Measurements from ENCODE around the gene LHFPL2. TPM values are rescaled to one million over a fixed set of nuclear protein-coding genes. Genes with fewer than 3 reads are reported as not detected.

LHFPL2 gene
- total RNA-seq, 2 donors from 2014 or later, result 15.5 to 18.7 TPM

DNA sequence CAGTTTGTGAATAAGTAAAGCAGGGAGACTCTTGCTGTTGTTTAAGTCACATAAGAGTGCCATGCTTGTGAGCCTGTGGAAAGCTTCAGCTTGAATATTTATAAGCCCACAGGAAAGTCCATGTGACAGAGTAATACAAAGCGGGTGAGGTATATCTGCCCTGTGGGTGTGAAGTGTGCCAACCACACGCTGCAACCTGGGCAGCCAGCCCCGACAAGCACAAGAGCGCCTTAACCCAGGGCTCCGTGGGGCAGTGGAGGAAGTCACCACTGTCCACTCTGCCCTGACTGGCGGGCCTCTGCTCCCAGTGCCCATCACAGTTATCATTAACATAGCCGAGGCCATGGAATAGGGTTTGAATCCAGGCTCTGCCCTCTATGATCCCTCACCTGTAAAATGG, 155.9 kb downstream of the LHFPL2 start:
- Histone ChIP-seq H3K4me1 (peaks cover 5% of the 10 kb centered on the region), H3K9me3 (no peaks in the 10 kb centered on the region), H3K27me3 (no peaks in the 10 kb centered on the region), H3K27ac (no peak overlapping the region), H3K36me3 (replicated peaks in 1 of 2; ENCODE audit: insufficient read depth in 1 of 2, low read depth in 2 of 2) (peaks cover 0 to 1% of the 10 kb centered on the region in 2 donors), H3K4me3 (no peak overlapping the region)
- TF ChIP-seq, protein P1, sequence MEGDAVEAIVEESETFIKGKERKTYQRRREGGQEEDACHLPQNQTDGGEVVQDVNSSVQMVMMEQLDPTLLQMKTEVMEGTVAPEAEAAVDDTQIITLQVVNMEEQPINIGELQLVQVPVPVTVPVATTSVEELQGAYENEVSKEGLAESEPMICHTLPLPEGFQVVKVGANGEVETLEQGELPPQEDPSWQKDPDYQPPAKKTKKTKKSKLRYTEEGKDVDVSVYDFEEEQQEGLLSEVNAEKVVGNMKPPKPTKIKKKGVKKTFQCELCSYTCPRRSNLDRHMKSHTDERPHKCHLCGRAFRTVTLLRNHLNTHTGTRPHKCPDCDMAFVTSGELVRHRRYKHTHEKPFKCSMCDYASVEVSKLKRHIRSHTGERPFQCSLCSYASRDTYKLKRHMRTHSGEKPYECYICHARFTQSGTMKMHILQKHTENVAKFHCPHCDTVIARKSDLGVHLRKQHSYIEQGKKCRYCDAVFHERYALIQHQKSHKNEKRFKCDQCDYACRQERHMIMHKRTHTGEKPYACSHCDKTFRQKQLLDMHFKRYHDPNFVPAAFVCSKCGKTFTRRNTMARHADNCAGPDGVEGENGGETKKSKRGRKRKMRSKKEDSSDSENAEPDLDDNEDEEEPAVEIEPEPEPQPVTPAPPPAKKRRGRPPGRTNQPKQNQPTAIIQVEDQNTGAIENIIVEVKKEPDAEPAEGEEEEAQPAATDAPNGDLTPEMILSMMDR (IDR thresholded peaks at IDR 0.05), result no peak
- TF ChIP-seq POLR2A (IDR thresholded peaks at IDR 0.05), result no peak
- 88 to 94% methylated on average over 3 to 7 of the region's 7 CpGs for WGBS, 2 donors
- no peak for ATAC-seq
- no peak for DNase-seq
- intact Hi-C loops (cut with DNase I), result no loop called here

DNA sequence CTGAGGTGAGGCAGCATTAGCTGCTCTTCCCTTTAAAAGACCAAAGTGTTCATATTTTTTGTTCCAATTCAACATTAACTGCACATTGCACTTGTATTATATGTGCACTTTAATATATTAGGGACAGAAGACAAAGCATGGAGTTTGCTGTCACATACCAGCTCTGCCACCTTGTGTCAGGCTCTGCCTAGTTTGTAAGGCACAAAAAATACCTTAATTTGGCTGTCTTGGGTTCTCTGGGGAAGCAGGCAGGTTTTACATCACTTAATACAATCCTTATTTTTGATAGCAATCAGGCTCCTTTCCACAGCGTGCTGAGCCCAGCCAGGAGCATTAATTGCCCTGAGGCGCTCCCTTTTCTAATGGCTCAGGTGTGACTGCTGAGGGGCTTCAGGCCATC, 156.3 kb downstream of the LHFPL2 start:
- DNase-seq (no peak), ATAC-seq (no peak)
- intact Hi-C loops (cut with DNase I), result no loop called here
- Histone ChIP-seq H3K27ac (no peak overlapping the region), H3K9me3 (no peaks in the 10 kb centered on the region), H3K36me3 (replicated peaks in 1 of 2; ENCODE audit: insufficient read depth in 1 of 2, low read depth in 2 of 2) (peaks cover 0 to 1% of the 10 kb centered on the region in 2 donors), H3K4me3 (no peak overlapping the region), H3K27me3 (no peaks in the 10 kb centered on the region), H3K4me1 (peaks cover under 1% of the 10 kb centered on the region)
- no peak for TF ChIP-seq POLR2A (IDR thresholded peaks at IDR 0.05)
- TF ChIP-seq, protein P1 (IDR thresholded peaks at IDR 0.05), result no peak
- 92 to 97% methylated on average over 2 of the region's 2 CpGs for WGBS, 2 donors

DNA sequence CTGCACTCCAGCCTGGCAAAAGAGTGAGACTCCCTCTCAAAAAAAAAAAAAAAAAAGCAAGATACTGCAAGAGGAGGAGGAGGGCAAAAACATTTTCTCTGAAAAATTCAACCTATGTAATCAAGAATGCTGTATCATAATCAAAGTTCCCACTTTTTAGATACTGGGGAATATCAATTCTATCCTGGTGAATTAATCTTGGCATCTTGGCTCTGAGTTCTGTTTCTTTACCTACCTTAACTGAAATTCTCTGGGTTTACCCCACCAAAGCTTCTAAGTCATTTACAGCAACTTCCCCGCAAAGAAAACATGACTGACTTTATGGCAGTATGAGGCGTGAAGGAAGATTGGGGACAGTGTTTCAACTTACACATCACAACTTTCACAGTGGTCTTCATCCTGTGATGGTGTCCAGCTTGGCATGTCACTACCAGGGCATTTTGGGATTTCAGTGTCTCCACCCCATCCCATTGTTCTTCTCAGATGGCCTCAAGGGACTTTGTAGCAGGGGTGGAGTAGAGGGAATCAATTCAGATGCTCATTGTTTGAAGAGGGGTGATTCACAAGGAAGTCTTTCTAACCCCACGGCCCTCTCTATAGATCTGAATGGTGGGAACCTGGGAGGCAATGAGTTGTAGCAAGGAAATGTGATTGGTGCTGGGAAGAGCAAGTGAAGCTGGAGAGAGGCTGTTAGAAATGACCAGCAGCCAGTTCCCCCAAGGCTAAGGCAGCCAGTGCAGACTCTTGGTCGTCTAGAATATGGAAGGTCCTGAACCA, 157.7 kb downstream of the LHFPL2 start:
- Histone ChIP-seq H3K27ac (no peak overlapping the region), H3K4me1 (no peaks in the 10 kb centered on the region), H3K4me3 (no peak overlapping the region), H3K9me3 (no peaks in the 10 kb centered on the region), H3K27me3 (no peaks in the 10 kb centered on the region), H3K36me3 (replicated peaks in 1 of 2; ENCODE audit: insufficient read depth in 1 of 2, low read depth in 2 of 2) (peaks cover 0 to 1% of the 10 kb centered on the region in 2 donors)
- no peak for TF ChIP-seq POLR2A (IDR thresholded peaks at IDR 0.05)
- TF ChIP-seq, protein P1 (IDR thresholded peaks at IDR 0.05), result no peak
- intact Hi-C loops (cut with DNase I), result no loop called here
- DNase-seq (no peak), ATAC-seq (no peak)
- 87 to 92% methylated on average over 4 of the region's 4 CpGs for WGBS, 2 donors

DNA sequence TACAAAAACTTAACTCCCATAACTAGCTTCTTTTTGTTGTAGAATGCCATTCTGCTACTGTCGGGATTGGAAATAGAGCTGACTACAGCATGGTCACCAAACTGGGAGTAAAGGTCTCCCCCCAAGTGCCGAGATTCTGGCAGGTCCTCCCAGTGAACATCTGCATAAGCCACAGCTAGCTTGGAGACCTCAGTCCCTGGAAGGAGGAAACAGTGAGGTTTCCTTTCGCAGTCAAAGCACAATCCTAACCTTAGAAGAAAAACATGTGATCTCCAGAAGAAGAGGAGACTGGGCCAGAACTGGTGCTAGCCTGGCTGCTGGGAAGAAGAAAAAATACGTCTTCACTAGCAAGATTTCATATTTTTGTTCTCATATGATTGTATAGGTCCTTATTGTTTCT, 160.7 kb downstream of the LHFPL2 start:
- 84 to 87% methylated on average over 4 of the region's 4 CpGs for WGBS, 2 donors
- intact Hi-C loops (cut with DNase I), result no loop called here
- Histone ChIP-seq H3K4me1 (peaks cover 7% of the 10 kb centered on the region), H3K27ac (no peak overlapping the region), H3K36me3 (replicated peaks in 1 of 2; ENCODE audit: insufficient read depth in 1 of 2, low read depth in 2 of 2) (peaks cover 0 to 1% of the 10 kb centered on the region in 2 donors), H3K9me3 (no peaks in the 10 kb centered on the region), H3K27me3 (no peaks in the 10 kb centered on the region), H3K4me3 (no peak overlapping the region)
- no peak for TF ChIP-seq POLR2A (IDR thresholded peaks at IDR 0.05)
- TF ChIP-seq, protein P1 (IDR thresholded peaks at IDR 0.05), result no peak
- ATAC-seq (no peak), DNase-seq (no peak)

DNA sequence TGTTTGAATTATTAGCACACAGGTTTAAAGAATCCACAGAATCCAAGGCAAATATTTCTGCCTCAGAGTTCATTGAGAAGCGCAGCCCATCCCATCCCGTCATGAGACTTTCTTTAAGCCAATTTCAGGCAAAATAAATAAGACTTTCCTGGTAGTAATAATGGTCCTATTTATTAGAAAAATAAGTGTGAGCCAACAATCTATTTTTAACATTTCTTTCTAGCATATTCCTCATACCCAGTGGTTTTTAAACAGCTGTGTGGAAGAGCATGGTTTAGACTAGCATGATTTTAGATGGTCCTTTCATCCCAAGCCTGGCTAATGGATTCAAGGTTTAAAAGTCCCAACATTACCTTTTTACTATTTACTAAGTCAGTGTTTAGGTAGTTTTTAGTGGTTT, 162.4 kb downstream of the LHFPL2 start:
- Histone ChIP-seq H3K27me3 (no peaks in the 10 kb centered on the region), H3K4me1 (peaks cover 11% of the 10 kb centered on the region), H3K9me3 (no peaks in the 10 kb centered on the region), H3K27ac (no peak overlapping the region), H3K36me3 (replicated peaks in 1 of 2; ENCODE audit: insufficient read depth in 1 of 2, low read depth in 2 of 2) (peaks cover 0 to 1% of the 10 kb centered on the region in 2 donors), H3K4me3 (no peak overlapping the region)
- intact Hi-C loops (cut with DNase I), result no loop called here
- no peak for ATAC-seq
- TF ChIP-seq POLR2A (IDR thresholded peaks at IDR 0.05), result no peak
- TF ChIP-seq, protein P1 (IDR thresholded peaks at IDR 0.05), result no peak
- 90 to 95% methylated on average over 2 of the region's 2 CpGs for WGBS, 2 donors
- no peak for DNase-seq

Measured in body of pancreas (tissue), 4 donors.